Nephron progenitor cell (in vitro differentiated cells): ENCODE measurements around the gene GRIK3.

Experiments
- DNase-seq: peaks from one replicate; pipeline ENCODE4 v3.0.0; 2021
- H3K27ac Mint-ChIP-seq: 2 replicates; pipeline ENCODE4 v1.8.0; 2021; ENCODE audit warnings: mild to moderate bottlenecking, moderate library complexity, mixed read lengths
- H3K27me3 Mint-ChIP-seq: 2 replicates; pipeline ENCODE4 v1.8.0; 2021; ENCODE audit warnings: mild to moderate bottlenecking, low read depth, mixed read lengths; ENCODE audit not compliant: poor library complexity
- H3K36me3 Mint-ChIP-seq: 2 replicates; pipeline ENCODE4 v1.8.0; 2021; ENCODE audit warnings: low read depth, mixed read lengths
- H3K4me1 Mint-ChIP-seq: 2 replicates; pipeline ENCODE4 v1.8.0; 2021; ENCODE audit warnings: mixed read lengths
- H3K4me3 Mint-ChIP-seq: 2 replicates; pipeline ENCODE4 v1.8.0; 2021; ENCODE audit warnings: mild to moderate bottlenecking, moderate library complexity, mixed read lengths
- H3K9me3 Mint-ChIP-seq: 2 replicates; pipeline ENCODE4 v1.8.0; 2021; ENCODE audit warnings: mild to moderate bottlenecking, moderate library complexity, mixed read lengths
- TF ChIP-seq, protein P1 (sequence below): fragments of 200-600 bp; sonication (generic); IDR thresholded peaks from 2 replicates; pipeline ENCODE4 v1.5.0; 2021; ENCODE audit warnings: antibody characterized with exemption

The GRIK3 gene

DNA sequence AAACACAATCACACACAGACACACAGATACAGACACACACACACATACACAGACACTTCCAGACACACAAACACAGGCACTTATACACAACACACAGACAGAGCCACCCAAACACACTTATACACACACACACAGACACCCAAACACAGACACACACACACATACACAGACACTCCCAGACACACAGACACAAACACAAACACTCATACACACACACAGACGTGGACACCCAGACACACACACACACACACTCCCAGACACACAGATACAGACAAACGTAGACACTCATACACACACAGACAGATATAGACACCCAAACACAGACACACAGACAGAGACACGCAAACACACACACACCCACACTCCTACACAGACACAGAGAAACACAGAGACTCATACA, 272.1 kb downstream of the GRIK3 start:
- Mint-ChIP-seq H3K27ac (no peak overlapping the region), H3K4me1 (peaks cover 12% of the 10 kb centered on the region), H3K9me3 (peaks cover 9% of the 10 kb centered on the region), H3K4me3 (no peak overlapping the region), H3K27me3 (peaks cover 4% of the 10 kb centered on the region), H3K36me3 (no peaks in the 10 kb centered on the region)
- TF ChIP-seq, protein P1, sequence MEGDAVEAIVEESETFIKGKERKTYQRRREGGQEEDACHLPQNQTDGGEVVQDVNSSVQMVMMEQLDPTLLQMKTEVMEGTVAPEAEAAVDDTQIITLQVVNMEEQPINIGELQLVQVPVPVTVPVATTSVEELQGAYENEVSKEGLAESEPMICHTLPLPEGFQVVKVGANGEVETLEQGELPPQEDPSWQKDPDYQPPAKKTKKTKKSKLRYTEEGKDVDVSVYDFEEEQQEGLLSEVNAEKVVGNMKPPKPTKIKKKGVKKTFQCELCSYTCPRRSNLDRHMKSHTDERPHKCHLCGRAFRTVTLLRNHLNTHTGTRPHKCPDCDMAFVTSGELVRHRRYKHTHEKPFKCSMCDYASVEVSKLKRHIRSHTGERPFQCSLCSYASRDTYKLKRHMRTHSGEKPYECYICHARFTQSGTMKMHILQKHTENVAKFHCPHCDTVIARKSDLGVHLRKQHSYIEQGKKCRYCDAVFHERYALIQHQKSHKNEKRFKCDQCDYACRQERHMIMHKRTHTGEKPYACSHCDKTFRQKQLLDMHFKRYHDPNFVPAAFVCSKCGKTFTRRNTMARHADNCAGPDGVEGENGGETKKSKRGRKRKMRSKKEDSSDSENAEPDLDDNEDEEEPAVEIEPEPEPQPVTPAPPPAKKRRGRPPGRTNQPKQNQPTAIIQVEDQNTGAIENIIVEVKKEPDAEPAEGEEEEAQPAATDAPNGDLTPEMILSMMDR: no peak
- DNase-seq: no peak

DNA sequence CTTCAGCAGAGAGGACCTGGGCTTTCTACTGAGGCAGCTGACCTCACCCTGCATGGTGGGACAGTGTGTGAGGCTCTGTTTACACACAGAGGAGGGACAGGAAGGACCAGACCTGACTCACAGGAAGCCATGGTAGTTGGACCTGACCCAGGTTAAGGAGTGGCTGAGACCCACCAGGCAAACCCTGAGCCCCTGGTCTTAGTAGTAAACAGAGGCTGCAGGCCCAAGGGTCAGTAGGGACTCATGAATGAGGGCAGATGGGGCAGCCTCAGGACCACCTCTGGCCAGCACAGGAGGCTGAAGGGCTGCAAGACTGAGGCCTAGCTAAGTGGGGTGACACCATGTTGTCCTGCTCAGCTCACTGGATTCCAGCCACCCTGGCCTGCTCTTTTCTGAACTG, 273.2 kb downstream of the GRIK3 start:
- Mint-ChIP-seq H3K9me3 (peaks cover 9% of the 10 kb centered on the region), H3K4me1 (peaks cover 10% of the 10 kb centered on the region), H3K4me3 (no peak overlapping the region), H3K36me3 (no peaks in the 10 kb centered on the region), H3K27me3 (peaks cover 12% of the 10 kb centered on the region), H3K27ac (no peak overlapping the region)
- DNase-seq: no peak
- TF ChIP-seq, protein P1: no peak

DNA sequence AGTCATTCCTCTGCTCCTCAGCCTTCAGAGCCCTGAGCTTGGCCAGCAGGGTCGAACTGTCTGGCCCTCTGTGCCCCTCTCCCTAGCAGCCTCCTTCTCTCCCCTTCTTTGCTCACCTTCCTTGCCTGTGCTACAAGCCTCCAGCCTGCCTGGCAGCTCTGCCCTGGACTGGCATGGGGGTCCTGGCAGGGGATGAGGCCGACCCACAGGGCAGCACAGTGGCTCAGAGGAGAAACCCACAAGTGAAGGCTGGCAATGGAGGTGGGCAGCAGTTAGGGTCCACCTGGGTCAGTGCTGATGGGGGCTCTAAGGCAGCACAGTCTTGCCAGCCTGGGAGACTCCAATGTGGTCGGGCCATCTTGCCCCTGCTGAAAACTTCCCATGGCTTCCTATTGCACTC, 274.2 kb downstream of the GRIK3 start:
- Mint-ChIP-seq H3K27me3 (peaks cover 15% of the 10 kb centered on the region), H3K36me3 (no peaks in the 10 kb centered on the region), H3K9me3 (peaks cover 9% of the 10 kb centered on the region), H3K4me1 (peaks cover 5% of the 10 kb centered on the region), H3K27ac (no peak overlapping the region), H3K4me3 (no peak overlapping the region)
- TF ChIP-seq, protein P1: no peak
- DNase-seq: no peak

DNA sequence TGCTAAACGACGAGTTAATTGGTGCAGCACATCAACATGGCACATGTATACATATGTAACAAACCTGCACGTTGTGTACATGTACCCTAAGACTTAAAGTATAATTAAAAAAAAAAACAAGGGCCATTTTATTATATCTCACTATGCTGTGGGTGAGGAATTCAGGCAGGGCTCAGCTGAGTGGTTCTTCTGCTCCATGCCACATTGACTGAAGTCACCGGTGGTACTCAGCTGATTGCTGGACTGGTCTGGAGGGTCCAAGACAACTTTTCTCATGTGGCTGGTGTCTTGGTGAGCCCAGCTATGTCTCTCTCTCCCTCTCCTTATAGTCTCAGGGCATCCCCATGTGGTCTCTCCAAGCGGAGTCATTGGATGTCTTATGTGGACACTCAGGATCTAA, 275.0 kb downstream of the GRIK3 start:
- DNase-seq: no peak
- H3K36me3 Mint-ChIP-seq: no peaks in the 10 kb centered on the region
- TF ChIP-seq, protein P1: no peak
- H3K4me3 Mint-ChIP-seq: no peak overlapping the region
- H3K4me1 Mint-ChIP-seq: peaks cover 4% of the 10 kb centered on the region
- peaks cover 15% of the 10 kb centered on the region for H3K27me3 Mint-ChIP-seq
- H3K9me3 Mint-ChIP-seq: peaks cover 9% of the 10 kb centered on the region
- no peak overlapping the region for H3K27ac Mint-ChIP-seq

DNA sequence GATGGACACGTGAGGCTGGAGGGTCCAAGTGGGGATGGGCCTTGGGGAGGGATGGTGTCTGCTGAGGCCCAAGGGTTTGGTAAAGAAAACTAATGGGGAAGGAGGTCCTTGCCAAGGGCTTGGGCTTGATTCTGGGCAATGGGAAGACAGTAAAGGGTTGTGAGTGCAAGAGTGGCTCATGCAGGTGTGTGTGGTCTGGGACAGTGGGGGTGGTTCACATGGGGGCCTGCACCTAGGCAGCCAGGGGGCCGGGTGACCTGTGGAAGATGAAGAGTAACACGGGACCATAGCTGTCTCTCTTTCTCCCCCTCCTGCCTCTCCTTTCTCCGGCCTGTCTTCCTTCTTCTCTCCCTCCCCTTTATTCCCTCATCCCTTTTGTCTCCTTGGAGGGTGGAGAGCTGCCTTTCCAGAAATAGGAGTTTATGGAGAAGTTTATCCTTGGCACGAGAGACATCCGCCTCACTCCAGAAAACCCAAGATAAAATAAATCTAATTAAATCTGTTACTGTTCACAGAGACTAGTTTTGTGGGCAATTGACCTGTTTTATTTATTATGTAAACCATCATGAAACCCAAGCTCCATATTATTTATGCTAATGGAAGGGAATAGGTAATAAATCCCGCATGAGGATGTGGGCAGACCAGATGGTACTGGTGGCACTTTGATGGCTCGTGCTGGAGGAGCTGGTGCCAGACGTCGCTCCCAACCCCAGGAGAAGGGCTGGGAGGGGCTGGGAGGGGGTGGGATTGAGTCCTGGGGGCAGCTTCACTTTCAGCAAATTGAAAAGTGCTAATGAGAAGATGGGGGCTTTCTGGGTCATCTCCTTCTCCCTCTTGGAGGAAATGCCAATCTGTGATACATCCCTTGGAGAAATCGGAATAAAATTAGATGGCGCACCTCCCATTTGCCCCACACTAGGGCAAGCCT, 278.7 kb downstream of the GRIK3 start:
- peaks cover 9% of the 10 kb centered on the region for H3K9me3 Mint-ChIP-seq
- peaks cover 15% of the 10 kb centered on the region for H3K27me3 Mint-ChIP-seq
- TF ChIP-seq, protein P1: no peak
- peaks cover 5% of the 10 kb centered on the region for H3K4me1 Mint-ChIP-seq
- DNase-seq: no peak
- H3K27ac Mint-ChIP-seq: no peak overlapping the region
- no peak overlapping the region for H3K4me3 Mint-ChIP-seq
- H3K36me3 Mint-ChIP-seq: no peaks in the 10 kb centered on the region

DNA sequence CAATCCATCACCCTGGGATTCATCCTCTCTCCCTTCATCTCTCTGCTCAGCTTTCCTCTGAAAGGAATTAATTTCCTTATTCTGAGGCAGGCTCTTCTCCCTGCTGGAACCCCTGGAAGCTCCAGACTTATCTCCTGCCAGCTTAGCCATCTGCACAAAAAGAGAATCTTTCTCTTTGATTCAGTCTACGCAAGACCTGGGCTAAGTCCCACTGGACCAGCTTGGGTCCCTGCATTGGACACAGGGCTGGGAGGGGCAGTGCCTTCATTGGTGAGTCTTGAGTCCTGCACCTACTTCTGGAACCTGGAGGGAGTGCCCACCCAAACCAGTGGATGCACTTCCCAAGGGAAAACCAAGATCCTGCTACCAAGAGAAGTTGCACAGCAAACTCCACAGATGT, 279.9 kb downstream of the GRIK3 start:
- Mint-ChIP-seq H3K4me1 (peaks cover 5% of the 10 kb centered on the region), H3K4me3 (no peak overlapping the region), H3K36me3 (no peaks in the 10 kb centered on the region), H3K27ac (no peak overlapping the region), H3K27me3 (peaks cover 15% of the 10 kb centered on the region), H3K9me3 (peaks cover 3% of the 10 kb centered on the region)
- TF ChIP-seq, protein P1: no peak
- no peak for DNase-seq
